SK-N-SH treated with all-trans-retinoic acid at 6 μM for 48 hours (cell line): ENCODE measurements around the gene NLRP1.
A peak's percentile ranks its signal among the peaks of the same experiment; 100 is the strongest.

Source experiments
- ARNTL ChIP-seq: fragments of 450-650 bp; formaldehyde crosslinking; IDR thresholded peaks from 2 replicates; pipeline ENCODE4 v1.5.0; 2020; ENCODE audit warnings: low read depth, mild to moderate bottlenecking, moderate library complexity, borderline replicate concordance
- ESRRG ChIP-seq: fragments of 250-450 bp; sonication (Bioruptor Pico); IDR thresholded peaks from 2 replicates; pipeline ENCODE4 v1.6.1; 2021; ENCODE audit warnings: mild to moderate bottlenecking
- GLIS3 ChIP-seq: fragments of 250-450 bp; sonication (Bioruptor Pico); IDR thresholded peaks from 2 replicates; pipeline ENCODE4 v1.5.0; 2020; ENCODE audit warnings: mild to moderate bottlenecking, moderate library complexity
- SNAI2 ChIP-seq: fragments of 250-450 bp; sonication (Bioruptor Pico); IDR thresholded peaks from 2 replicates; pipeline ENCODE4 v1.5.0; 2020; ENCODE audit warnings: mild to moderate bottlenecking, moderate library complexity
- ZC3H10 ChIP-seq: fragments of 250-450 bp; sonication (Bioruptor Pico); IDR thresholded peaks from 2 replicates; pipeline ENCODE4 v1.5.1; 2021; ENCODE audit warnings: mild to moderate bottlenecking, moderate library complexity
- TF ChIP-seq, protein P1 (sequence below): fragments of 250-450 bp; sonication (Bioruptor Pico); IDR thresholded peaks from 2 replicates; pipeline ENCODE4 v1.8.0; 2020; ENCODE audit warnings: mild to moderate bottlenecking, moderate library complexity, borderline replicate concordance
- TF ChIP-seq, protein P2 (sequence below): fragments of 250-450 bp; sonication (Bioruptor Pico); IDR thresholded peaks from 2 replicates; pipeline ENCODE4 v1.5.1; 2020; ENCODE audit warnings: low read depth, mild to moderate bottlenecking, moderate library complexity

- TF ChIP-seq ZC3H10 (CRISPR knock-in tag) (no peak), ARNTL (CRISPR knock-in tag) (no peak), SNAI2 (no peak), GLIS3 (CRISPR knock-in tag) (0 out of 2 replicates have a peak, but pooled peaks have one; percentile 49), ESRRG (CRISPR knock-in tag) (no peak)
- TF ChIP-seq, protein P1, sequence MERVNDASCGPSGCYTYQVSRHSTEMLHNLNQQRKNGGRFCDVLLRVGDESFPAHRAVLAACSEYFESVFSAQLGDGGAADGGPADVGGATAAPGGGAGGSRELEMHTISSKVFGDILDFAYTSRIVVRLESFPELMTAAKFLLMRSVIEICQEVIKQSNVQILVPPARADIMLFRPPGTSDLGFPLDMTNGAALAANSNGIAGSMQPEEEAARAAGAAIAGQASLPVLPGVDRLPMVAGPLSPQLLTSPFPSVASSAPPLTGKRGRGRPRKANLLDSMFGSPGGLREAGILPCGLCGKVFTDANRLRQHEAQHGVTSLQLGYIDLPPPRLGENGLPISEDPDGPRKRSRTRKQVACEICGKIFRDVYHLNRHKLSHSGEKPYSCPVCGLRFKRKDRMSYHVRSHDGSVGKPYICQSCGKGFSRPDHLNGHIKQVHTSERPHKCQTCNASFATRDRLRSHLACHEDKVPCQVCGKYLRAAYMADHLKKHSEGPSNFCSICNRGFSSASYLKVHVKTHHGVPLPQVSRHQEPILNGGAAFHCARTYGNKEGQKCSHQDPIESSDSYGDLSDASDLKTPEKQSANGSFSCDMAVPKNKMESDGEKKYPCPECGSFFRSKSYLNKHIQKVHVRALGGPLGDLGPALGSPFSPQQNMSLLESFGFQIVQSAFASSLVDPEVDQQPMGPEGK (CRISPR knock-in tag) = no peak
- TF ChIP-seq, protein P2, sequence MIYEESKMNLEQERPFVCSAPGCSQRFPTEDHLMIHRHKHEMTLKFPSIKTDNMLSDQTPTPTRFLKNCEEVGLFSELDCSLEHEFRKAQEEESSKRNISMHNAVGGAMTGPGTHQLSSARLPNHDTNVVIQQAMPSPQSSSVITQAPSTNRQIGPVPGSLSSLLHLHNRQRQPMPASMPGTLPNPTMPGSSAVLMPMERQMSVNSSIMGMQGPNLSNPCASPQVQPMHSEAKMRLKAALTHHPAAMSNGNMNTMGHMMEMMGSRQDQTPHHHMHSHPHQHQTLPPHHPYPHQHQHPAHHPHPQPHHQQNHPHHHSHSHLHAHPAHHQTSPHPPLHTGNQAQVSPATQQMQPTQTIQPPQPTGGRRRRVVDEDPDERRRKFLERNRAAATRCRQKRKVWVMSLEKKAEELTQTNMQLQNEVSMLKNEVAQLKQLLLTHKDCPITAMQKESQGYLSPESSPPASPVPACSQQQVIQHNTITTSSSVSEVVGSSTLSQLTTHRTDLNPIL (CRISPR knock-in tag) = no peak
Measured at GRCh38 chr17:5486206-5487124, 97.8 kb downstream of the NLRP1 start, which contains the start of gene MIS12.
